Neutrophil (primary cell): ENCODE data around the gene HLA-F.

Experiments
- H3K27ac ChIP-seq: fragments of 200-600 bp; sonication (generic); 2 replicates; pipeline ENCODE4 v1.5.1; 2016; ENCODE audit warnings: mild to moderate bottlenecking, moderate library complexity
- H3K27me3 ChIP-seq: fragments of 200-600 bp; sonication (generic); 2 replicates; pipeline ENCODE4 v1.6.0; 2016; ENCODE audit warnings: mild to moderate bottlenecking
- H3K36me3 ChIP-seq: fragments of 200-600 bp; sonication (generic); 2 replicates; pipeline ENCODE4 v1.5.1; 2017
- H3K4me1 ChIP-seq, 2 experiments: fragments of 200-600 bp in 1 of 2; sonication (generic) in 1 of 2; 1 replicate in 1 of 2; 2 replicates in 1 of 2; pipeline versions ENCODE4 v1.5.1 to v1.6.1; 2013 to 2016; ENCODE audit warnings: low read depth in 1 of 2, low read length in 1 of 2, mild to moderate bottlenecking in 1 of 2, moderate library complexity in 1 of 2; ENCODE audit not compliant: control insufficient read depth in 1 of 2, insufficient read depth in 1 of 2
- H3K4me3 ChIP-seq, 2 experiments: fragments of 200-600 bp in 1 of 2; sonication (generic) in 1 of 2; 1 replicate in 1 of 2; 2 replicates in 1 of 2; pipeline ENCODE4 v1.5.1; 2013 to 2016; ENCODE audit warnings: low read depth in 1 of 2, low read length in 1 of 2, mild to moderate bottlenecking in 1 of 2, moderate library complexity in 1 of 2
- H3K9me3 ChIP-seq: fragments of 200-600 bp; sonication (generic); 2 replicates; pipeline ENCODE4 v1.5.1; 2016
- CTCF ChIP-seq: fragments of 200-600 bp; sonication (generic); IDR thresholded peaks from 2 replicates; pipeline ENCODE4 v1.5.1; 2016; ENCODE audit warnings: antibody characterized with exemption

Gene HLA-F

GRCh38 chr6:29760328-29760727 is 37.1 kb downstream of the HLA-F start:
- H3K4me1 ChIP-seq, result no peaks in the 10 kb centered on the region
- H3K27me3 ChIP-seq, result peaks cover 15% of the 10 kb centered on the region

GRCh38 chr6:29762051-29762450 is 38.8 kb downstream of the HLA-F start:
- Histone ChIP-seq H3K27me3 (peaks cover 5% of the 10 kb centered on the region), H3K4me3 (no peak overlapping the region), H3K27ac (no peak overlapping the region), H3K36me3 (no peaks in the 10 kb centered on the region), H3K4me1 (no peaks in the 10 kb centered on the region), H3K9me3 (no peaks in the 10 kb centered on the region)
- no peak for TF ChIP-seq CTCF

More at GRCh38 chr6:29760328-29760727, 37.1 kb downstream of the HLA-F start:
- Histone ChIP-seq H3K9me3 (no peaks in the 10 kb centered on the region), H3K4me3 (no peak overlapping the region), H3K36me3 (no peaks in the 10 kb centered on the region), H3K27ac (no peak overlapping the region)
- TF ChIP-seq CTCF, result no peak

GRCh38 chr6:29762781-29763214 is 39.6 kb downstream of the HLA-F start:
- no peak for TF ChIP-seq CTCF
- Histone ChIP-seq H3K9me3 (no peaks in the 10 kb centered on the region), H3K36me3 (no peaks in the 10 kb centered on the region), H3K4me3 (no peak overlapping the region), H3K4me1 (no peaks in the 10 kb centered on the region), H3K27me3 (peaks cover 6% of the 10 kb centered on the region), H3K27ac (no peak overlapping the region)

GRCh38 chr6:29763491-29764289 is 40.5 kb downstream of the HLA-F start:
- no peaks in the 10 kb centered on the region for H3K36me3 ChIP-seq
- no peak overlapping the region for H3K4me3 ChIP-seq
- TF ChIP-seq CTCF, result no peak
- H3K27ac ChIP-seq, result no peak overlapping the region
- no peaks in the 10 kb centered on the region for H3K9me3 ChIP-seq
- H3K4me1 ChIP-seq, result no peaks in the 10 kb centered on the region
- peaks cover 15% of the 10 kb centered on the region for H3K27me3 ChIP-seq

- no peak overlapping the region for H3K4me3 ChIP-seq
- H3K9me3 ChIP-seq, result no peaks in the 10 kb centered on the region
- H3K27me3 ChIP-seq, result peaks cover 17% of the 10 kb centered on the region
- H3K36me3 ChIP-seq, result no peaks in the 10 kb centered on the region
- no peak for TF ChIP-seq CTCF
- no peak overlapping the region for H3K27ac ChIP-seq
- no peaks in the 10 kb centered on the region for H3K4me1 ChIP-seq
Observed at GRCh38 chr6:29764422-29765196, 41.4 kb downstream of the HLA-F start.
